D721Med (cell line): Measurements from ENCODE around the gene C9.
"Not testable (repeated sequence)": the region's sequence is repeated elsewhere in the genome, so short reads cannot be mapped to it uniquely, and the experiment has no call there.

ENCODE experiments used
- DNase-seq: peaks from one replicate; pipeline ENCODE4 v3.0.0; 2011; ENCODE audit warnings: low spot score; ENCODE audit not compliant: insufficient read length
- FAIRE-seq: peaks from 2 replicates; lab custom pipeline; 2011; peaks lifted over from hg19 to GRCh38; lab: Jason Lieb, UNC
- CTCF ChIP-seq: IDR thresholded peaks from 2 replicates; pipeline ENCODE4 v1.5.1; 2012; ENCODE audit warnings: mild to moderate bottlenecking, control low read depth; ENCODE audit not compliant: insufficient read depth; ENCODE audit errors: missing control alignments

C9 gene

GRCh38 chr5:39331861-39332381 is 32.4 kb downstream of the C9 start:
- FAIRE-seq: no peak

GRCh38 chr5:39328731-39329130 is 35.6 kb downstream of the C9 start:
- no peak for DNase-seq
- no peak for FAIRE-seq
- TF ChIP-seq CTCF: no peak

More at GRCh38 chr5:39331861-39332381, 32.4 kb downstream of the C9 start:
- TF ChIP-seq CTCF: no peak
- no peak for DNase-seq

GRCh38 chr5:39323542-39323941 is 40.8 kb downstream of the C9 start:
- no peak for FAIRE-seq
- TF ChIP-seq CTCF: no peak
- DNase-seq: no peak

- no peak for FAIRE-seq
These were observed 44.9 kb downstream of the C9 start for GRCh38 chr5:39319395-39319794.

GRCh38 chr5:39316464-39316863 is 47.8 kb downstream of the C9 start:
- not testable (repeated sequence) for FAIRE-seq, DNase-seq

More at GRCh38 chr5:39319395-39319794, 44.9 kb downstream of the C9 start:
- no peak for DNase-seq
- no peak for TF ChIP-seq CTCF

GRCh38 chr5:39315995-39316394 is 48.3 kb downstream of the C9 start:
- DNase-seq: no peak
- no peak for TF ChIP-seq CTCF
- FAIRE-seq: no peak

- DNase-seq: no peak
- no peak for TF ChIP-seq CTCF
- no peak for FAIRE-seq
These were observed 49.7 kb downstream of the C9 start for GRCh38 chr5:39314591-39314990.

- FAIRE-seq (no peak), DNase-seq (no peak)
- no peak for TF ChIP-seq CTCF
These were observed 54.8 kb downstream of the C9 start for GRCh38 chr5:39309534-39309933.
